Cardiac muscle cell (in vitro differentiated cells and primary cell): ENCODE results near the gene SELE. TPM values are rescaled to one million over a fixed set of nuclear protein-coding genes. Genes with fewer than 3 reads are reported as not detected.
"Not testable (repeated sequence)": the region's sequence is repeated elsewhere in the genome, so short reads cannot be mapped to it uniquely, and the experiment has no call there.

ENCODE experiments used
- DNase-seq, 2 donors: peaks; one replicate each; pipeline versions ENCODE4 v3.0.0 to v3.0.0-alpha.2; 2010 to 2017; ENCODE audit warnings: low read depth in 1 of 2, low spot score in 1 of 2
- H3K27ac ChIP-seq: fragments of 200-600 bp; sonication (generic); 2 replicates; pipeline ENCODE4 v1.5.1; 2016
- H3K27me3 ChIP-seq: fragments of 200-600 bp; sonication (generic); 2 replicates; pipeline ENCODE4 v1.6.0; 2016; ENCODE audit warnings: control low read depth
- H3K36me3 ChIP-seq: fragments of 200-600 bp; sonication (generic); 2 replicates; pipeline ENCODE4 v1.5.1; 2016; ENCODE audit warnings: control low read depth
- H3K4me1 ChIP-seq: fragments of 200-600 bp; sonication (generic); 2 replicates; pipeline ENCODE4 v1.8.1; 2017; ENCODE audit warnings: low read depth, mild to moderate bottlenecking, mixed run types
- H3K4me3 ChIP-seq: fragments of 200-600 bp; sonication (generic); 2 replicates; pipeline ENCODE4 v1.5.1; 2016; ENCODE audit warnings: mild to moderate bottlenecking
- H3K9me3 ChIP-seq: fragments of 200-600 bp; sonication (generic); 2 replicates; pipeline ENCODE4 v1.5.1; 2017; ENCODE audit warnings: low read depth, mild to moderate bottlenecking, control low read depth
- polyA plus RNA-seq: library from polyadenylated mRNA; unstranded; fragments of >200 nt; fragmentation: Nextera tagmentation; extraction: Ambion mirVana; gene quantifications from 2 replicates; pipeline ENCODE4 v1.2.1, GENCODE V29; 2016
- total RNA-seq: library from RNA; depleted of rRNA; stranded (reverse); fragments of >200 nt; gene quantifications from 2 replicates; pipeline ENCODE4 v1.2.3, GENCODE V29; 2016
- TF ChIP-seq, protein P1 (sequence below): IDR thresholded peaks from 2 replicates; pipeline ENCODE4 v1.5.1; 2012; ENCODE audit warnings: low read depth, mild to moderate bottlenecking, low read length

SELE gene
- total and polyA plus RNA-seq, 2 experiments from 2014 or later, result not detected

DNA sequence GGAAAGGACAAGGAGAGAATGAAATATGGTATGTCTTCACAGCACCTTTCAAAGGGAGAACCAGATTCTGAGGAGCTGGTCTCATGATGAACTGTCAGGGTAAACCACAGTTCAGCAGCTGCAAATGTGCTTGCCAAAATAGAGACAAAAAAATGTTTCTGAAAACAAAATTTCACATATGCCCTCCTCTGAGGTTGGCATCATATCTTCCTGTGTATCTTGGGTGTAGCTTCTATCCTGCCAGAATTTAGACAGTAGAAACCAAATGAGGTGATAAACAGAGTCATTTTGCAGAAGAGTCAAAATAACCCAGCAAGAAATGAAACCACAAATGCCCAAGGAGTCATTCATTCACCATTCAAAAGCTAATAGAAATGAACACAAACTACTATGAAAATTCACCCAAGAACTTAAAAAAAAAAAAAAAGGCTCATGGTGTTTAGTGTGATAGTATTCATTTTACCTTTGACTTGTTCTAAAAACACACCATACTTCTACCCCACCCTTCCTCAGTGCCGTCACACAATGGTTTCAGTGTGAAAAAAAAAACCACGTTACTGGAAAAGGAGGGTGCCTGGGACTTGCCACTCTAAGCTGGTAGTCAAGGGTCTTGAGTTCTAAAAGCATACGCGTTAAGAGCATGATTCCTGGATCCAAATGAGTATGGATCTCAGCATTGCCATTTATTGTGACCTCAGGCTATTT lies 41.0 kb downstream of the SELE start:
- Histone ChIP-seq H3K4me3 (no peak overlapping the region), H3K27me3 (peaks cover 24% of the 10 kb centered on the region), H3K9me3 (no peaks in the 10 kb centered on the region), H3K36me3 (no peaks in the 10 kb centered on the region), H3K27ac (no peak overlapping the region), H3K4me1 (no peaks in the 10 kb centered on the region)
- DNase-seq, result no peak
- TF ChIP-seq, protein P1, sequence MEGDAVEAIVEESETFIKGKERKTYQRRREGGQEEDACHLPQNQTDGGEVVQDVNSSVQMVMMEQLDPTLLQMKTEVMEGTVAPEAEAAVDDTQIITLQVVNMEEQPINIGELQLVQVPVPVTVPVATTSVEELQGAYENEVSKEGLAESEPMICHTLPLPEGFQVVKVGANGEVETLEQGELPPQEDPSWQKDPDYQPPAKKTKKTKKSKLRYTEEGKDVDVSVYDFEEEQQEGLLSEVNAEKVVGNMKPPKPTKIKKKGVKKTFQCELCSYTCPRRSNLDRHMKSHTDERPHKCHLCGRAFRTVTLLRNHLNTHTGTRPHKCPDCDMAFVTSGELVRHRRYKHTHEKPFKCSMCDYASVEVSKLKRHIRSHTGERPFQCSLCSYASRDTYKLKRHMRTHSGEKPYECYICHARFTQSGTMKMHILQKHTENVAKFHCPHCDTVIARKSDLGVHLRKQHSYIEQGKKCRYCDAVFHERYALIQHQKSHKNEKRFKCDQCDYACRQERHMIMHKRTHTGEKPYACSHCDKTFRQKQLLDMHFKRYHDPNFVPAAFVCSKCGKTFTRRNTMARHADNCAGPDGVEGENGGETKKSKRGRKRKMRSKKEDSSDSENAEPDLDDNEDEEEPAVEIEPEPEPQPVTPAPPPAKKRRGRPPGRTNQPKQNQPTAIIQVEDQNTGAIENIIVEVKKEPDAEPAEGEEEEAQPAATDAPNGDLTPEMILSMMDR, result no peak

DNA sequence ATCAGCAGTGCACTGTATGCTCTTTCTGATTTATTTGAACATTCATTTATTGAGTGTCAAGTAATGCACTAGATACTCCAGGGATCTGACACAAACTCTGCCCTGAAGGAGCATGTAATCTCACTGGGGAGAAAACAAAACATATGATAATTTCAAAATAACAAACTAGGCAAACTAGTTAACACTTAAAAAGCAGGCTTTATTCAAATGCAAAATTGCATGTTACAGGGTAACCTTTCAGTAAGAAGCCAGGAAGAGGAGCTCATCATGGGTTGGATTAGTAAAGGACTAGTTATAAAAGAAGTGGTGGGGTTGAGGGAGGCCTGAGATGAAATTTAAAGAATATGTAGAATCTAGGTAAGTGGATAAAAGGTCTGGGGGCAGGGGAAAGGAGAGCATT lies 43.4 kb downstream of the SELE start:
- no peak overlapping the region for H3K4me3 ChIP-seq
- H3K27ac ChIP-seq, result no peak overlapping the region
- H3K4me1 ChIP-seq, result no peaks in the 10 kb centered on the region
- no peak for DNase-seq
- H3K36me3 ChIP-seq, result no peaks in the 10 kb centered on the region
- TF ChIP-seq, protein P1, result no peak
- no peaks in the 10 kb centered on the region for H3K9me3 ChIP-seq
- H3K27me3 ChIP-seq, result peaks cover 11% of the 10 kb centered on the region

DNA sequence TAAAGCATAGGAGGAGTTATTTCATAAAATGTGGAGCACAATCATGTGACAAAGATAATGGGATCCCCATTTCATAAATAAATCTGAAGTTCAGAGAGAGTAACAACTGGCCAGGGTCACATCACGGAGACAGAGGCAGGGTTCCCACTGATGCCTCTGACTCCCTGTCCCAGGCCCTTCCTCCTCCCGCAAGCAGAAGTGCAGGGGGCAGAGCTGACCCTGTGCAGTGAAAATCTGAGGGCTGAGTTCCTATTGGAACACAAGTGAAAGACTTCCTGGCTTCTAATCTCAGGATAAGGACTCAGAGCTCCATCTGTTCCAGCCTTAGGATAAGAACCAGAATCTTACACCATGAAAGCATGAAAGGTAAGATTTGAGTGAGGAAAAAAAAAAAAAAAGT lies 44.5 kb downstream of the SELE start:
- DNase-seq, result no peak
- H3K27me3 ChIP-seq, result peaks cover 4% of the 10 kb centered on the region
- TF ChIP-seq, protein P1, result no peak
- H3K36me3 ChIP-seq, result no peaks in the 10 kb centered on the region
- H3K9me3 ChIP-seq, result no peaks in the 10 kb centered on the region
- H3K27ac ChIP-seq, result no peak overlapping the region
- no peaks in the 10 kb centered on the region for H3K4me1 ChIP-seq
- no peak overlapping the region for H3K4me3 ChIP-seq

DNA sequence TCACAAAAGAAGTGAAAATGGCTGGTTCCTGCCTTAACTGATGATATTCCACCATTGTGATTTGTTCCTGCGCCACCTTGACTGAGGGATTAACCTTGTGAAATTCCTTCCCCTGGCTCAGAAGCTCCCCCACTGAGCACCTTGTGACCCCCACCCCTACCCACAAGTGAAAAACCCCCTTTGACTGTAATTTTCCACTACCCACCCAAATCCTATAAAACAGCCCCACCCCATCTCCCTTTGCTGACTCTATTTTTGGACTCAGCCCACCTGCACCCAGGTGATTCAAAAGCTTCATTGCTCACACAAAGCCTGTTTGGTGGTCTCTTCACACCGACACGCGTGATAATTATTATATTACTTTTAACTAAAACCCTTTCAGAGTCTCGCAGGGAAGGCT lies 45.5 kb downstream of the SELE start:
- peaks cover 13% of the 10 kb centered on the region for H3K27me3 ChIP-seq
- H3K27ac ChIP-seq, H3K4me3 ChIP-seq, H3K4me1 ChIP-seq, DNase-seq, H3K9me3 ChIP-seq, H3K36me3 ChIP-seq: not testable (repeated sequence)

DNA sequence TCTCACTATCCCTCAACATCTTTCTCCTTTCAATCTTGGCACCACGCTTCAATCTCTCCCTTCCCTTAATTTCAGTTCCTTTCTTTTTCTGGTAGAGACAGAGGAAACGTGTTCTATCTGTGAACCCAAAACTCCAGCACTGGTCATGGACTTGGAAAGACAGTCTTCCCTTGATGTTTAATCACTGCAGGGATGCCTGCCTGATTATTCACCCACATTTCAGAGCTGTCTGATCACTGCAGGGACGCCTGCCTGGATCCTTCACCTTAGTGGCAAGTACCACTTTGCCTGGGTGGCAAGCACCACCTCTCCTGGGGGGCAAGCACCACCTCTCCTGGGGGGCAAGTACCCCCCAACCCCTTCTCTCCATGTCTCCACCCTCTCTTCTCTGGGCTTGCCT lies 50.2 kb downstream of the SELE start:
- TF ChIP-seq, protein P1, result no peak
- Histone ChIP-seq H3K4me3 (no peak overlapping the region), H3K27me3 (peaks cover 55% of the 10 kb centered on the region)

DNA sequence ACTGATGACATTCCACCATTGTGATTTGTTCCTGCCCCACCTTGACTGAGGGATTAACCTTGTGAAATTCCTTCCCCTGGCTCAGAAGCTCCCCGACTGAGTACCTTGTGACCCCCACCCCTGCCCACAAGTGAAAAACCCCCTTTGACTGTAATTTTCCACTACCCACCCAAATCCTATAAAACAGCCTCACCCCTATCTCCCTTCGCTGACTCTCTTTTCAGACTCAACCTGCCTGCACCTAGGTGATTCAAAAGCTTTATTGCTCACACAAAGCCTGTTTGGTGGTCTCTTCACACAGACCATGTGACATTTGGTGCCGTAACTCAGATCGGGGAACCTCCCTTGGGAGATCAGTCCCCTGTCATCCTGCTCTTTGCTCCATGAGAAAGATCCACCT lies 50.7 kb downstream of the SELE start:
- not testable (repeated sequence) for H3K36me3 ChIP-seq, DNase-seq, H3K4me1 ChIP-seq, H3K27ac ChIP-seq, H3K9me3 ChIP-seq, H3K4me3 ChIP-seq
- H3K27me3 ChIP-seq, result peaks cover 60% of the 10 kb centered on the region

More for the DNA sequence above, 50.2 kb downstream of the SELE start:
- no peaks in the 10 kb centered on the region for H3K36me3 ChIP-seq
- H3K9me3 ChIP-seq, result no peaks in the 10 kb centered on the region
- DNase-seq, result no peak
- H3K4me1 ChIP-seq, result no peaks in the 10 kb centered on the region
- H3K27ac ChIP-seq, result no peak overlapping the region

DNA sequence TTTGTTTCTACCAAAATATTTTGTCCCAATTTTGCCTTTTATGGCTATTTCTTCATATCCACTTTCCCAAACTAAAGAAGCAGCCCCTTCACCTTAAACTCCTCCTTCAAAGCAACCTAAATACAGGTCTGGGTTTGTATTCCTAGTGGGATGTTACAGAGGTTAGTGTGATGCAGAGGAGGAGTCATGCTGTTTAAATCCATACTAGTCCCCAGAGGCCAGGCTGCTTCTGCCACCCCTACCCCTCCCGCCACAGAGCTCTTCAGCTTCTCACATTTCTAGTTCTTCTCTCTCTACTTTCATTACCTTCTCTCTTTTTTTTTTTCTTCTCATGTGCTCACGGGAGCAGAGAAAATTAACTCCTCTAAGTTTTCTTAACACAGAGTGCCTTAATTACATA lies 51.8 kb downstream of the SELE start:
- no peaks in the 10 kb centered on the region for H3K9me3 ChIP-seq
- no peak for DNase-seq
- H3K36me3 ChIP-seq, result no peaks in the 10 kb centered on the region
- H3K4me3 ChIP-seq, result no peak overlapping the region
- H3K27me3 ChIP-seq, result peaks cover 60% of the 10 kb centered on the region
- H3K4me1 ChIP-seq, result no peaks in the 10 kb centered on the region
- TF ChIP-seq, protein P1, result no peak
- H3K27ac ChIP-seq, result no peak overlapping the region
